B cell (primary cell): ENCODE data around the gene PDGFC. TPM values are rescaled to one million over a fixed set of nuclear protein-coding genes. Genes with fewer than 3 reads are reported as not detected.

Source experiments
- ATAC-seq: fragments of 200-7000 bp; cut with Tn5 transposase; one replicate; pipeline ENCODE4 v1.10.0; 2021; ENCODE audit warnings: low read depth, mild to moderate bottlenecking, moderate number of reproducible peaks, moderate library complexity
- CTCF ChIA-PET: fragments of 350-600 bp; sonication (Branson Sonifier 250); formaldehyde crosslinking; loops from one replicate; lab custom pipeline; 2021; ENCODE audit warnings: antibody characterized with exemption, inconsistent platforms; lab: Charles Lee
- POLR2A ChIA-PET: fragments of 350-600 bp; sonication (Branson Sonifier 250); formaldehyde crosslinking; loops from one replicate; lab custom pipeline; 2021; ENCODE audit warnings: antibody characterized with exemption; lab: Charles Lee
- DNase-seq: peaks from one replicate; pipeline ENCODE4 v3.0.0; 2013
- H2AFZ ChIP-seq: 2 replicates; pipeline ENCODE4 v1.6.1; 2012; ENCODE audit warnings: mild to moderate bottlenecking, low read depth, low read length; ENCODE audit not compliant: insufficient read depth, poor library complexity, severe bottlenecking
- H3K27ac ChIP-seq, 2 donors: 1 replicate in 1 of 2; 2 replicates in 1 of 2; pipeline ENCODE4 v1.5.1; 2012 to 2013; ENCODE audit warnings: low read length in 2 of 2, mild to moderate bottlenecking in 2 of 2, moderate library complexity in 1 of 2
- H3K27me3 ChIP-seq, 4 experiments: fragments of 200-600 bp in 1 of 4; sonication (generic) in 1 of 4; replicated peaks in 1 of 4; 1 replicate in 2 of 4; 2 replicates in 2 of 4; pipeline versions ENCODE4 v1.6.1 to v1.7.0; 2013 to 2016; ENCODE audit warnings: low read length in 3 of 4, mild to moderate bottlenecking in 2 of 4, mixed read lengths in 1 of 4, moderate library complexity in 1 of 4; ENCODE audit not compliant: insufficient read depth in 4 of 4, control insufficient read depth in 3 of 4; ENCODE audit errors: control extremely low read depth in 1 of 4
- H3K36me3 ChIP-seq, 2 experiments: replicated peaks in 1 of 2; 1 replicate in 1 of 2; 2 replicates in 1 of 2; pipeline versions ENCODE4 v1.6.1 to v1.7.1; 2013; ENCODE audit warnings: low read length in 1 of 2; ENCODE audit not compliant: insufficient read depth in 2 of 2, control insufficient read depth in 1 of 2; ENCODE audit errors: control extremely low read depth in 1 of 2, extremely low read depth in 1 of 2
- H3K4me1 ChIP-seq, 2 donors: fragments of 200-600 bp in 1 of 2; sonication (generic) in 1 of 2; 1 replicate in 1 of 2; 2 replicates in 1 of 2; pipeline versions ENCODE4 v1.5.1 to v1.6.1; 2013 to 2017; ENCODE audit warnings: low read length in 2 of 2; ENCODE audit not compliant: control insufficient read depth in 2 of 2, insufficient read depth in 2 of 2
- H3K4me2 ChIP-seq: replicated peaks from 2 replicates; pipeline ENCODE3; 2012; ENCODE audit warnings: mild to moderate bottlenecking, low read depth, low read length; ENCODE audit not compliant: poor library complexity, severe bottlenecking
- H3K4me3 ChIP-seq, 5 experiments: fragments of 200-600 bp in 1 of 5; sonication (generic) in 1 of 5; 1 replicate in 3 of 5; 2 replicates in 2 of 5; pipeline versions ENCODE4 v1.5.1 to v1.7.0; 2011 to 2016; ENCODE audit warnings: low read length in 4 of 5, mild to moderate bottlenecking in 4 of 5, low read depth in 2 of 5, control low read depth in 1 of 5, moderate library complexity in 1 of 5; ENCODE audit not compliant: insufficient read depth in 1 of 5; ENCODE audit errors: control extremely low read depth in 1 of 5, extremely low read depth in 1 of 5
- H3K79me2 ChIP-seq: fragments of 200-600 bp; sonication (generic); one replicate; pipeline ENCODE4 v1.6.0; 2016; ENCODE audit warnings: low read length; ENCODE audit not compliant: control insufficient read depth, insufficient read depth
- H3K9ac ChIP-seq: fragments of 200-600 bp; sonication (generic); 2 replicates; pipeline ENCODE4 v1.6.1; 2017; ENCODE audit warnings: mild to moderate bottlenecking, low read length, moderate library complexity
- H3K9me3 ChIP-seq, 3 donors: one replicate each; pipeline versions ENCODE4 v1.6.1 to v1.7.1; 2013; ENCODE audit warnings: low read length in 2 of 3; ENCODE audit not compliant: control insufficient read depth in 2 of 3, insufficient read depth in 1 of 3; ENCODE audit errors: control extremely low read depth in 1 of 3
- H4K20me1 ChIP-seq: 2 replicates; pipeline ENCODE4 v1.6.0; 2012; ENCODE audit warnings: mild to moderate bottlenecking, low read length; ENCODE audit not compliant: insufficient read depth, control insufficient read depth, poor library complexity, severe bottlenecking
- H3K27ac Mint-ChIP-seq: one replicate; pipeline ENCODE4 v1.8.0; 2021; ENCODE audit warnings: mixed read lengths
- H3K27me3 Mint-ChIP-seq: one replicate; pipeline ENCODE4 v1.8.0; 2021; ENCODE audit warnings: mixed read lengths
- H3K4me1 Mint-ChIP-seq: one replicate; pipeline ENCODE4 v1.8.0; 2021; ENCODE audit warnings: mixed read lengths
- H3K4me3 Mint-ChIP-seq: one replicate; pipeline ENCODE4 v1.8.0; 2021; ENCODE audit warnings: mixed read lengths
- H3K9me3 Mint-ChIP-seq: one replicate; pipeline ENCODE4 v1.8.0; 2022; ENCODE audit warnings: mixed read lengths; ENCODE audit not compliant: insufficient read depth
- EZH2 ChIP-seq: IDR thresholded peaks from 2 replicates; pipeline ENCODE4 v1.6.1; 2012; ENCODE audit warnings: borderline replicate concordance, low read depth, mild to moderate bottlenecking, moderate library complexity, low read length; ENCODE audit not compliant: insufficient read depth, poor library complexity, severe bottlenecking
- WGBS: methylation state at CpG from one replicate; pipeline ENCODE4 v1.1.5; 2013; ENCODE audit warnings: missing lambda C conversion rate; ENCODE audit not compliant: insufficient coverage; 5-methylcytosine and 5-hydroxymethylcytosine counted together
- intact Hi-C: fragments of 100-400 bp; cut with micrococcal nuclease; formaldehyde crosslinking; loops from one replicate; pipeline ENCODE4 v1.10.0; 2022
- polyA plus RNA-seq: library from polyadenylated mRNA; depleted of rRNA; stranded (reverse); fragments of >200 nt; gene quantifications from 2 replicates; pipeline ENCODE4 v1.2.3, GENCODE V29; 2012
- total RNA-seq, 2 donors: library from RNA; stranded (reverse); fragments of 120-200 nt in 1 of 2; gene quantifications; 1 replicate in 1 of 2; 2 replicates in 1 of 2; pipeline versions ENCODE4 v1.2.3 to v1.2.4, GENCODE V29; 2013 to 2022
- TF ChIP-seq, protein P1 (sequence below): fragments of 200-600 bp; IDR thresholded peaks from one replicate; pipeline ENCODE4 v1.8.0; 2022; ENCODE audit warnings: antibody characterized with exemption, mild to moderate bottlenecking

Gene PDGFC
- total and polyA plus RNA-seq, 2 donors (not counting 1 experiment from before 2014, with no cell fraction given) = 0.10 TPM; not detected in 1

DNA sequence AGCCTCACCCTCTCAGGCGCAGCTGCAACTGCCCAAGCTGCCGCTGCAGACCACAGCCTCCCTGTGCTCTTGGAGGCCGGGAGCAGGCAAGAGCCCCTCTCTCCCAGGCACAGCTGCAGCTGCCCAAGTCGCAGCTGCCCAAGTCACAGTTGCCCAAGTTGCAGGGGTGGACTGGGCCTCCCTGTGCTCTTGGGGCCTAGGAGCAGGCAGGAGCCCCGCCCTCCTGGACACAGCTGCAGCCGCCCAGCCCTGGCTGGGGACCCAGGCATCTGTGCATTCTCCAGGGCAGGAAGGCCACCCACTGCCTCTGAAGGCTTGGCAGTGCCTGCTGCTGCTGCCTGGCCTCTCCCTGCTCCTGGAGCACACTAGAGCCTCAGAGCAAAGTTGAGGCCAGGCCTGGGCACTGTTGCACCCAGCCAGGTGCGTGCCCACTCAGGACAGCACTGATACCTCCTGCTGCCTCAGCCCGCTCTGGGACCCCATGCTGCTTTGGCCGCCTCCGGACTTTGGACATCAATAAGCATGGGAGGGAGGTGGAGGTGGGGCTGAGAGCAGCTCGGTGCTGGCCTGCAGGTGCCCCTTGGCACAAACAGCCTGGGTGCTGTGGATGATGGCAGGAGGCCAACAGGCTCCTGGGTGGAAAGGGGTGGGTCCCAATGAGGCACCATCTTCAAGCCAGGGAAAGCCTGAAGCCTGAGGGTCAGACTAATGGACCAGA, 247.5 kb downstream of the PDGFC start:
- H3K4me1 ChIP-seq = no peaks in the 10 kb centered on the region
- H3K27ac ChIP-seq = no peak overlapping the region
- no peak overlapping the region for H3K4me2 ChIP-seq
- Mint-ChIP-seq H3K27me3 (no peaks in the 10 kb centered on the region), H3K4me3 (no peak overlapping the region), H3K27ac (no peak overlapping the region), H3K9me3 (no peaks in the 10 kb centered on the region), H3K4me1 (no peaks in the 10 kb centered on the region)
- H2AFZ ChIP-seq = no peak overlapping the region
- POLR2A ChIA-PET = no interaction called here
- H4K20me1 ChIP-seq = no peaks in the 10 kb centered on the region
- 90% methylated on average over 11 of the region's 11 CpGs for WGBS
- H3K36me3 ChIP-seq = no peaks in the 10 kb centered on the region
- H3K9ac ChIP-seq = no peak overlapping the region
- H3K4me3 ChIP-seq = no peak overlapping the region
- H3K27me3 ChIP-seq = no peaks in the 10 kb centered on the region
- CTCF ChIA-PET = no interaction called here
- intact Hi-C loops = no loop called here
- DNase-seq = no peak
- H3K9me3 ChIP-seq = peaks cover 0 to 13% (median 0%) of the 10 kb centered on the region in 3 donors
- ATAC-seq = no peak
- TF ChIP-seq, protein P1, sequence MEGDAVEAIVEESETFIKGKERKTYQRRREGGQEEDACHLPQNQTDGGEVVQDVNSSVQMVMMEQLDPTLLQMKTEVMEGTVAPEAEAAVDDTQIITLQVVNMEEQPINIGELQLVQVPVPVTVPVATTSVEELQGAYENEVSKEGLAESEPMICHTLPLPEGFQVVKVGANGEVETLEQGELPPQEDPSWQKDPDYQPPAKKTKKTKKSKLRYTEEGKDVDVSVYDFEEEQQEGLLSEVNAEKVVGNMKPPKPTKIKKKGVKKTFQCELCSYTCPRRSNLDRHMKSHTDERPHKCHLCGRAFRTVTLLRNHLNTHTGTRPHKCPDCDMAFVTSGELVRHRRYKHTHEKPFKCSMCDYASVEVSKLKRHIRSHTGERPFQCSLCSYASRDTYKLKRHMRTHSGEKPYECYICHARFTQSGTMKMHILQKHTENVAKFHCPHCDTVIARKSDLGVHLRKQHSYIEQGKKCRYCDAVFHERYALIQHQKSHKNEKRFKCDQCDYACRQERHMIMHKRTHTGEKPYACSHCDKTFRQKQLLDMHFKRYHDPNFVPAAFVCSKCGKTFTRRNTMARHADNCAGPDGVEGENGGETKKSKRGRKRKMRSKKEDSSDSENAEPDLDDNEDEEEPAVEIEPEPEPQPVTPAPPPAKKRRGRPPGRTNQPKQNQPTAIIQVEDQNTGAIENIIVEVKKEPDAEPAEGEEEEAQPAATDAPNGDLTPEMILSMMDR = no peak
- no peak for TF ChIP-seq EZH2
- no peaks in the 10 kb centered on the region for H3K79me2 ChIP-seq

DNA sequence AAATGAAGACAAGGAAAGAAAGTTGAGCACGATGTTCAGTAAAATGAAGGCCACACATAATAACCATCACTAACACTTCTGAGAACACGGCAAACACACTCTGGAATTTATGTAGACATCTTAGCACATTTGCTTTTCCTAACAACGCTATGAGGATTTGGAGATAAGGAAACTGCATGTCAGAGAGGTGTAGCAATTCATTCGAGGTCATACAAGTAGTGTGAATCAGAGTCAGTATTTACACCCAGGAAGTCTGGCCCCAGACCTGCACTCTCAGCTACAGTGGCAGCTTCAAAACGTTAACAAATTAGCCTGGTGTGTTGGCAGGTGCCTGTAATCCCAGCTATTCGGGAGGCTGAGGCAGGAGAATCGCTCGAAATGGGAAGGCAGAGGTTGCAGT, 253.4 kb downstream of the PDGFC start:
- ChIA-PET CTCF (no interaction called here), POLR2A (no interaction called here)
- H3K9ac ChIP-seq = no peak overlapping the region
- no peak for ATAC-seq
- no peak for DNase-seq
- no peaks in the 10 kb centered on the region for H3K27me3 Mint-ChIP-seq
- no peaks in the 10 kb centered on the region for H3K36me3 ChIP-seq
- no peaks in the 10 kb centered on the region for H4K20me1 ChIP-seq
- H3K9me3 ChIP-seq = no peaks in the 10 kb centered on the region
- no peak overlapping the region for H3K4me2 ChIP-seq
- no peak overlapping the region for H3K27ac Mint-ChIP-seq
- H3K27me3 ChIP-seq = no peaks in the 10 kb centered on the region
- H3K27ac ChIP-seq = no peak overlapping the region
- H2AFZ ChIP-seq = no peak overlapping the region
- TF ChIP-seq, protein P1 = no peak
- no peak for TF ChIP-seq EZH2
- no peaks in the 10 kb centered on the region for H3K79me2 ChIP-seq
- WGBS = 78% methylated on average over 3 of the region's 8 CpGs
- no peak overlapping the region for H3K4me3 Mint-ChIP-seq
- intact Hi-C loops = no loop called here
- no peaks in the 10 kb centered on the region for H3K9me3 Mint-ChIP-seq
- no peaks in the 10 kb centered on the region for H3K4me1 ChIP-seq
- H3K4me3 ChIP-seq = no peak overlapping the region
- no peaks in the 10 kb centered on the region for H3K4me1 Mint-ChIP-seq
